ENCODE measurements around the gene DIAPH1. TPM values are rescaled to one million over a fixed set of nuclear protein-coding genes. Genes with fewer than 3 reads are reported as not detected.

Gene DIAPH1
- total RNA-seq, 1 donor from 2014 or later: 118 TPM

- peaks cover 76% of the 10 kb centered on the region for H3K4me1 ChIP-seq
- intact Hi-C loops (cut with DNase I): no loop called here
- peak overlapping the region; percentile 64 for H3K4me3 ChIP-seq
- H3K27ac ChIP-seq: peak overlapping the region; percentile 87
- H3K9me3 ChIP-seq: no peaks in the 10 kb centered on the region
- ATAC-seq: peak; percentile 72 to 75
- peak; percentile 91 for DNase-seq
- no peaks in the 10 kb centered on the region for H3K27me3 ChIP-seq (ENCODE audit: low read depth)
- TF ChIP-seq CTCF (IDR thresholded peaks at IDR 0.05): peak; percentile 92
- H3K36me3 ChIP-seq: peaks cover 45% of the 10 kb centered on the region
Measured at GRCh38 chr5:141512390-141512910, 106.3 kb downstream of the DIAPH1 start.

- no peak for TF ChIP-seq CTCF (IDR thresholded peaks at IDR 0.05)
- Histone ChIP-seq H3K27me3 (ENCODE audit: low read depth) (no peaks in the 10 kb centered on the region), H3K4me3 (no peak overlapping the region), H3K4me1 (peaks cover 77% of the 10 kb centered on the region), H3K27ac (peak overlapping the region; percentile 87), H3K9me3 (no peaks in the 10 kb centered on the region), H3K36me3 (peaks cover 44% of the 10 kb centered on the region)
- intact Hi-C loops (cut with DNase I): no loop called here
- ATAC-seq: no peak
- DNase-seq: no peak
Measured at GRCh38 chr5:141511771-141512325, 107.0 kb downstream of the DIAPH1 start.

- H3K4me3 ChIP-seq: no peak overlapping the region
- no peaks in the 10 kb centered on the region for H3K9me3 ChIP-seq
- peaks cover 42% of the 10 kb centered on the region for H3K36me3 ChIP-seq
- no peak overlapping the region for H3K27ac ChIP-seq
- peaks cover 72% of the 10 kb centered on the region for H3K4me1 ChIP-seq
- no peak for ATAC-seq
- intact Hi-C loops (cut with DNase I): no loop called here
- no peaks in the 10 kb centered on the region for H3K27me3 ChIP-seq (ENCODE audit: low read depth)
- TF ChIP-seq CTCF (IDR thresholded peaks at IDR 0.05): no peak
- no peak for DNase-seq
Measured at GRCh38 chr5:141510850-141511601, 107.8 kb downstream of the DIAPH1 start.

GRCh38 chr5:141510160-141510559, 108.6 kb downstream of the DIAPH1 start:
- no peak for ATAC-seq

More at GRCh38 chr5:141510160-141510559, 108.6 kb downstream of the DIAPH1 start:
- no peak overlapping the region for H3K4me3 ChIP-seq
- H3K27ac ChIP-seq: peak overlapping the region; percentile 76
- H3K9me3 ChIP-seq: no peaks in the 10 kb centered on the region
- no peak for TF ChIP-seq CTCF (IDR thresholded peaks at IDR 0.05)
- H3K4me1 ChIP-seq: peaks cover 63% of the 10 kb centered on the region
- DNase-seq: no peak
- H3K36me3 ChIP-seq: peaks cover 40% of the 10 kb centered on the region
- H3K27me3 ChIP-seq (ENCODE audit: low read depth): no peaks in the 10 kb centered on the region
- intact Hi-C loops (cut with DNase I): no loop called here

Data from lower lobe of right lung (tissue), 2 donors.